Stimulated activated CD8-positive, alpha-beta memory T cell treated with anti-CD3 and anti-CD28 coated beads, Interleukin-7, amount 100 ng/mL, for 24 hours (primary cell): ENCODE results near the gene ARHGAP8.
"Not testable (repeated sequence)": the region's sequence is repeated elsewhere in the genome, so short reads cannot be mapped to it uniquely, and the experiment has no call there.

Source experiments
- DNase-seq: peaks from one replicate; pipeline ENCODE4 v3.0.0-alpha.2; 2020; ENCODE audit warnings: low read depth

ARHGAP8 gene

GRCh38 chr22:44889255-44889878, 137.0 kb downstream of the ARHGAP8 start:
- no peak for DNase-seq

GRCh38 chr22:44890416-44891292, 138.3 kb downstream of the ARHGAP8 start:
- no peak for DNase-seq

- DNase-seq: no peak
These were observed 138.9 kb downstream of the ARHGAP8 start for GRCh38 chr22:44891293-44891747.

- DNase-seq: no peak
These were observed 139.4 kb downstream of the ARHGAP8 start for GRCh38 chr22:44891791-44892190.

GRCh38 chr22:44892243-44892642, 139.9 kb downstream of the ARHGAP8 start:
- no peak for DNase-seq

GRCh38 chr22:44892803-44893730, 140.7 kb downstream of the ARHGAP8 start:
- DNase-seq: no peak

GRCh38 chr22:44893731-44894080, 141.3 kb downstream of the ARHGAP8 start:
- no peak for DNase-seq

GRCh38 chr22:44894321-44894720, 141.9 kb downstream of the ARHGAP8 start:
- DNase-seq: no peak

- no peak for DNase-seq
These were observed 142.4 kb downstream of the ARHGAP8 start for GRCh38 chr22:44894782-44895181.

GRCh38 chr22:44895296-44896055, 143.1 kb downstream of the ARHGAP8 start:
- DNase-seq: no peak

GRCh38 chr22:44898236-44898635, 145.9 kb downstream of the ARHGAP8 start:
- no peak for DNase-seq

- DNase-seq: no peak
These were observed 148.9 kb downstream of the ARHGAP8 start for GRCh38 chr22:44901301-44901700.

GRCh38 chr22:44903164-44903563, 150.8 kb downstream of the ARHGAP8 start:
- DNase-seq: not testable (repeated sequence)

GRCh38 chr22:44904492-44905152, 152.2 kb downstream of the ARHGAP8 start:
- DNase-seq: not testable (repeated sequence)

- DNase-seq: no peak
These were observed 154.0 kb downstream of the ARHGAP8 start for GRCh38 chr22:44906248-44906936.

- no peak for DNase-seq
These were observed 154.7 kb downstream of the ARHGAP8 start for GRCh38 chr22:44906999-44907644.

- DNase-seq: no peak
These were observed 155.7 kb downstream of the ARHGAP8 start for GRCh38 chr22:44907765-44908737.

GRCh38 chr22:44909241-44909640, 156.9 kb downstream of the ARHGAP8 start:
- DNase-seq: no peak
